Measurements from ENCODE around the gene TM9SF2. TPM values are rescaled to one million over a fixed set of nuclear protein-coding genes. Genes with fewer than 3 reads are reported as not detected.
A peak's percentile ranks its signal among the peaks of the same experiment; 100 is the strongest.

The TM9SF2 gene
- total and polyA plus RNA-seq, 11 donors: 22.4 to 84.3 (median 68.2) TPM

DNA sequence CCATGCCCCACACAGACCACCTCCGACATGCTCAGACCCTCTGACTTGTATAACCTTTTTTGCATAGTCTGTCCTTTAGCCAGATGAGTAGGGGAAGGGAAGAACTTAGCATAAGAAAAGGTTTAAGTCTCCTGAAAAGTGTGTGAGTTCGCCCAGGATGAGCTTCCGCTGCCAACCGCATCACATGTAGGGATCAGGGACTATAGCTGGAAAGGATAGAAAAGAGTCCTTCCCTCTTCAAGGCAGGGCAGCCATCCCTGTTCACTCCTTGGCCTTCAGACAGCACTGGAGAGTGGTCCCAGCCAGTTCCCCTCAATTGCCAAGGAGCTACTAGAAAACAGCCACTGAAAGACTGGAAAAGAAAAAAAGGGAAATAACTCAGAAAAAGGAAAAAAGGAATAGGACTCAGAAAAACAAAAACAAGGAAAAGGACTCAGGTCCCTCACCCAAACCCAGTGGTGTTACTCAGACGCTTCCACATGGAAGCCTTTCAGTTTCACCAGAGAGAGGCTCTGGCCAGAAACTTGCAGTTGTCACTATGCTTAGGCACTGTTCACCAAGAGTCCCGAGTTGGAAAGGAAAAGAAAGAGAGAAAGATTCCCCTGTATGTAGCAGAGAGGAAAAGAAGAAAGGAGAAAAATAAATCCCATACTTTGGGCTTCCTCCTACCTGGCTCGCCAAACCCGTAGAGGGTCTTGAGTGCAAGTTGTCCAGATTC is 5.6 kb upstream of the TM9SF2 start:
- no peaks in the 10 kb centered on the region for H3K36me3 ChIP-seq
- no peak for ATAC-seq
- peak overlapping the region in 11 of 12 donors; percentile 51 to 94 (median 70) for H3K27ac ChIP-seq
- TF ChIP-seq POLR2A (IDR thresholded peaks at IDR 0.05) (no peak), CTCF (IDR thresholded peaks at IDR 0.05) (no peak)
- peaks cover 0 to 49% (median 20%) of the 10 kb centered on the region in 12 donors for H3K4me1 ChIP-seq
- H3K27me3 ChIP-seq: no peaks in the 10 kb centered on the region
- no peak for DNase-seq
- intact Hi-C loops (cut with DNase I): loop anchor here in 1 of 10 donors (5.0 kb wide), 2 partner anchors 53 to 112 kb away; partner anchors contain the start of gene CLYBL
- 74 to 86% (median 78%) methylated on average over 8 of the region's 8 CpGs for WGBS, 4 donors
- H3K4me3 ChIP-seq: peak overlapping the region; percentile 2 to 61 (median 48)
- H3K9me3 ChIP-seq: peaks cover 0 to 4% (median 0%) of the 10 kb centered on the region in 12 donors

DNA sequence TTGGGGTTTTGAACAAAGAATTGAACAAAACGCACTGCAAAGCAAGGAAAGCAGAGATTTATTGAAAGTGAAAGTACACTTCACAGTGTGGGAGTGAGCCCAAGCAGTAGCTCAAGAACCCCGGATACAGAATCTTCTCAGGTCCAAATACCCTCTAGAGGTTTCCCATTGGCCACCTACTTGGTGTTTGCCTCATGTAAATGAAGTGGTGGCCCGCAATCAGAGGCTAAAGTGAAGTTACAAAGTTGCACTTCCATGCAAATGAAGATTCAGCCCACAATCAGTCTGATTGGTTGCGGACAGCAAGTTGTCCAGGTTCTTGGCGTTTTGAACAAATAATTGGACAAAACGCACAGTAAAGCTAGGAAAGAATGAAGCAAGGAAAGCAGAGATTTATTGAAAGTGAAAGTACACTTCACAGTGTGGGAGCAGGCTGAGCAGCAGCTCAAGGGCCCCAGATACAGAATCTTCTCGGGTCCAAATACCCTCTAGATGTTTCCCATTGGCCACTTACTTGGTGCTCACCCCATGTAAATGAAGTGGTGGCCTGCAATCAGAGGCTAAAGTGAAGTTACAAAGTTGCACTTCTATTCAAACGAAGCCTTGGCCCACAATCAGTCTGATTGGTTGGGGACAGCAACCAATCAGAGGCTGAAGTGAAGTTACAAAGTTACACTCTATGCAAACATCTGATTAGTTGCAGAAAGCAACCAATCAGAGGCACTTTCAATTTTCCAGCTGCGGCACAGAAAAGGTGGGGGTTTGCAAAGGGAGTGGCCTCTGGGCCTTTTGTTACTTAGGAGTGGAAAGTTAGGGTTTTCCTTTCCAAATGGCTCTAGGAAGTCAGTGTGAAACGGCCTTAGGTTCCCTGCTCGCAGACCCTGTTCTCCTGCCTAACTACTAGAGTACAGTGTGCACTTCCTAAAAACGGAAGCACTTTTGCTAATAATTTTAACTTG is 4.8 kb upstream of the TM9SF2 start:
- ATAC-seq (peak; percentile 13 to 34 (median 18)), DNase-seq (peak in 4 of 5 donors; percentile 63 to 83 (median 74))
- H3K9me3 ChIP-seq: peaks cover 0 to 4% (median 0%) of the 10 kb centered on the region in 12 donors
- intact Hi-C loops (cut with DNase I): loop anchor here in 1 of 10 donors (5.0 kb wide), 2 partner anchors 54 to 111 kb away; partner anchors contain the start of gene CLYBL
- H3K36me3 ChIP-seq: no peaks in the 10 kb centered on the region
- H3K4me3 ChIP-seq: peak overlapping the region; percentile 2 to 61 (median 48)
- no peaks in the 10 kb centered on the region for H3K27me3 ChIP-seq
- H3K27ac ChIP-seq: peak overlapping the region in 11 of 12 donors; percentile 52 to 94 (median 77)
- peaks cover 0 to 52% (median 22%) of the 10 kb centered on the region in 12 donors for H3K4me1 ChIP-seq
- TF ChIP-seq POLR2A (IDR thresholded peaks at IDR 0.05) (peak in 1 of 2 donors; percentile 59), CTCF (IDR thresholded peaks at IDR 0.05) (no peak)
- WGBS, 4 donors: 56 to 70% (median 57%) methylated on average over 12 of the region's 12 CpGs

GRCh38 chr13:99498171-99499161 is 2.8 kb upstream of the TM9SF2 start:
- H3K4me1 ChIP-seq: peaks cover 0 to 69% (median 36%) of the 10 kb centered on the region in 12 donors

More at GRCh38 chr13:99498171-99499161, 2.8 kb upstream of the TM9SF2 start:
- peak; percentile 95 to 97 (median 97) for DNase-seq
- peak; percentile 78 to 89 (median 88) for ATAC-seq
- TF ChIP-seq POLR2A (IDR thresholded peaks at IDR 0.05) (peak in 1 of 2 donors; percentile 46), CTCF (IDR thresholded peaks at IDR 0.05) (no peak)
- WGBS, 4 donors: 6 to 13% (median 10%) methylated on average over 26 to 50 of the region's 50 CpGs
- H3K27me3 ChIP-seq: no peaks in the 10 kb centered on the region
- intact Hi-C loops (cut with DNase I): loop anchor here in 2 of 10 donors (2.0 to 5.0 kb wide), 3 partner anchors 56 to 109 kb away; partner anchors contain the start of gene CLYBL (in 2 of the 2)
- peak overlapping the region; percentile 36 to 80 (median 64) for H3K4me3 ChIP-seq
- no peaks in the 10 kb centered on the region for H3K36me3 ChIP-seq
- peak overlapping the region; percentile 40 to 94 (median 91) for H3K27ac ChIP-seq
- peaks cover 0 to 4% (median 0%) of the 10 kb centered on the region in 12 donors for H3K9me3 ChIP-seq

Data from heart left ventricle (tissue), 16 donors.